MCF 10A (cell line): ENCODE results near the gene NINJ2. TPM values are rescaled to one million over a fixed set of nuclear protein-coding genes. Genes with fewer than 3 reads are reported as not detected.
"Not testable (repeated sequence)": the region's sequence is repeated elsewhere in the genome, so short reads cannot be mapped to it uniquely, and the experiment has no call there.

Experiments
- BruUV-seq: library from RNA; stranded (reverse); fragments of 400-500 nt; replicated peaks from 2 replicates; lab custom pipeline; 2021; lab: Mats Ljungman, UMichigan
- CTCF ChIA-PET: fragments of 300-600 bp; sonication (Branson Sonifier 250); formaldehyde crosslinking; extraction: SDS; loops from one replicate; lab custom pipeline; 2021; ENCODE audit warnings: antibody characterized with exemption, inconsistent platforms; lab: Yijun Ruan, JAX
- POLR2A ChIA-PET: fragments of 300-600, 350-650 bp; sonication (Branson Sonifier 250); formaldehyde crosslinking; extraction: SDS; loops from one replicate; lab custom pipeline; 2020; ENCODE audit warnings: antibody characterized with exemption, inconsistent platforms; lab: Yijun Ruan, JAX
- DNase-seq: peaks from one replicate; pipeline ENCODE4 v3.0.0-alpha.2; 2018; ENCODE audit not compliant: unreplicated experiment
- H3K27ac Mint-ChIP-seq: one replicate; pipeline ENCODE4 v1.8.0; 2022; ENCODE audit warnings: mild to moderate bottlenecking, low read depth, mixed read lengths; ENCODE audit not compliant: unreplicated experiment
- H3K27me3 Mint-ChIP-seq: one replicate; pipeline ENCODE4 v1.8.0; 2022; ENCODE audit warnings: mixed read lengths; ENCODE audit not compliant: insufficient read depth, unreplicated experiment
- H3K36me3 Mint-ChIP-seq: one replicate; pipeline ENCODE4 v1.8.0; 2022; ENCODE audit warnings: mild to moderate bottlenecking, moderate library complexity, mixed read lengths; ENCODE audit not compliant: insufficient read depth, unreplicated experiment
- H3K4me1 Mint-ChIP-seq: one replicate; pipeline ENCODE4 v1.8.0; 2022; ENCODE audit warnings: mixed read lengths; ENCODE audit not compliant: insufficient read depth, unreplicated experiment
- H3K4me3 Mint-ChIP-seq: one replicate; pipeline ENCODE4 v1.8.0; 2022; ENCODE audit warnings: mild to moderate bottlenecking, moderate library complexity, mixed read lengths; ENCODE audit not compliant: unreplicated experiment
- H3K9me3 Mint-ChIP-seq: one replicate; pipeline ENCODE4 v1.8.0; 2022; ENCODE audit warnings: mixed read lengths; ENCODE audit not compliant: unreplicated experiment
- CTCF ChIP-seq: fragments of 200-600 bp; IDR thresholded peaks from one replicate; pipeline ENCODE4 v1.8.0; 2022; ENCODE audit warnings: antibody characterized with exemption, mild to moderate bottlenecking; ENCODE audit not compliant: unreplicated experiment
- intact Hi-C: fragments of 100-400 bp; cut with micrococcal nuclease; formaldehyde crosslinking; loops from 2 replicates; pipeline ENCODE4 v1.14.1; 2022
- total RNA-seq: library from RNA; stranded (reverse); gene quantifications from 2 replicates; pipeline ENCODE4 v1.2.3, GENCODE V29; 2022

Gene NINJ2
- total RNA-seq, 1 experiment from 2014 or later: not detected

- intact Hi-C loops: no loop called here
- CTCF ChIA-PET: interaction anchor here (0.5 to 0.6 kb wide), 2 partner anchors 12 to 36 kb away, joined by 3 to 5 read pairs; no protein-coding TSS in a partner anchor
- no peaks in the 10 kb centered on the region for H3K36me3 Mint-ChIP-seq
- H3K27ac Mint-ChIP-seq: no peak overlapping the region
- H3K9me3 Mint-ChIP-seq: no peaks in the 10 kb centered on the region
- H3K27me3 Mint-ChIP-seq: no peaks in the 10 kb centered on the region
- POLR2A ChIA-PET: no interaction called here
- no peak for DNase-seq
- no peak for TF ChIP-seq CTCF
- no peaks in the 10 kb centered on the region for H3K4me1 Mint-ChIP-seq
- H3K4me3 Mint-ChIP-seq: no peak overlapping the region
- no TSS peak for BruUV-seq
Observed at GRCh38 chr12:704516-705242, 41.4 kb upstream of the NINJ2 start.

GRCh38 chr12:701896-702539 is 38.8 kb upstream of the NINJ2 start:
- H3K27me3 Mint-ChIP-seq: no peaks in the 10 kb centered on the region
- ChIA-PET POLR2A (no interaction called here), CTCF (no interaction called here)
- no peaks in the 10 kb centered on the region for H3K4me1 Mint-ChIP-seq
- H3K27ac Mint-ChIP-seq: no peak overlapping the region
- intact Hi-C loops: no loop called here
- DNase-seq: no peak
- no peak for TF ChIP-seq CTCF
- no TSS peak for BruUV-seq
- no peak overlapping the region for H3K4me3 Mint-ChIP-seq
- H3K9me3 Mint-ChIP-seq: peaks cover 16% of the 10 kb centered on the region
- no peaks in the 10 kb centered on the region for H3K36me3 Mint-ChIP-seq

- ChIA-PET POLR2A (interaction anchor here (0.9 to 1.1 kb wide), 3 partner anchors 13 to 64 kb away, joined by 3 read pairs; no protein-coding TSS in a partner anchor), CTCF (no interaction called here)
- Mint-ChIP-seq H3K36me3 (no peaks in the 10 kb centered on the region), H3K4me3 (no peak overlapping the region), H3K27ac (no peak overlapping the region), H3K4me1 (no peaks in the 10 kb centered on the region), H3K9me3 (peaks cover 21% of the 10 kb centered on the region), H3K27me3 (no peaks in the 10 kb centered on the region)
- no TSS peak for BruUV-seq
- DNase-seq: no peak
- intact Hi-C loops: no loop called here
- no peak for TF ChIP-seq CTCF
Observed at GRCh38 chr12:700016-700415, 36.8 kb upstream of the NINJ2 start.

GRCh38 chr12:698222-698621 is 35.0 kb upstream of the NINJ2 start:
- H3K36me3 Mint-ChIP-seq, POLR2A ChIA-PET, BruUV-seq, CTCF ChIA-PET, intact Hi-C loops, H3K27me3 Mint-ChIP-seq, H3K4me1 Mint-ChIP-seq, H3K4me3 Mint-ChIP-seq, H3K27ac Mint-ChIP-seq, DNase-seq: not testable (repeated sequence)
- peaks cover 23% of the 10 kb centered on the region for H3K9me3 Mint-ChIP-seq
